Stimulated activated CD4-positive, alpha-beta T cell treated with anti-CD3 and anti-CD28 coated beads, Interleukin-4, amount 100 ng/mL, for 4 hours (primary cell): ENCODE data around the gene RBM44.
"Not testable (repeated sequence)": the region's sequence is repeated elsewhere in the genome, so short reads cannot be mapped to it uniquely, and the experiment has no call there.

Experiments
- DNase-seq, 2 experiments: peaks; one replicate each; pipeline ENCODE4 v3.0.0-alpha.2; 2020

Gene RBM44

GRCh38 chr2:237779521-237779920 is 19.1 kb upstream of the RBM44 start:
- DNase-seq, result no peak

DNA sequence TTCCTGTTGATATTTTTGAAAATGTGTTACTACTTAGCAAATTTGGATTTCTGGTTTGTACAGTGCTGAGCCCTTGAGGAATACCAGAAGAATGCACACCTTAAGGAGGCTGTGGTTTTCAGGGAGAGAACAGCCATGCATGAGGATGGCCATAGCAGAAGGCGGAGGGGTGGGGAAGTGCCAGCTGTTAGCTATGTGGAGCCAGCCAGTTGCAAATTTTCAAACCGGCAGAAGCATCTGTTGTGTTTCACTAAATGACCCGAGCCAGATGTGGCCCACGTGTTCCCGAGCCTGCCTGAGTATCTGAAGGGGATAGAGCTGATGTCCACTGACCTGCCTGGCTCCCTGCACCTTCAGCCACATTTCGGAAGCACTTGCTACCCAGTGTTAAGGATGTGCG is 16.4 kb upstream of the RBM44 start:
- no peak for DNase-seq

- DNase-seq, result not testable (repeated sequence)
Observed at GRCh38 chr2:237783678-237784077, 14.9 kb upstream of the RBM44 start.

- no peak for DNase-seq
Observed at GRCh38 chr2:237786936-237787335, 11.6 kb upstream of the RBM44 start.

DNA sequence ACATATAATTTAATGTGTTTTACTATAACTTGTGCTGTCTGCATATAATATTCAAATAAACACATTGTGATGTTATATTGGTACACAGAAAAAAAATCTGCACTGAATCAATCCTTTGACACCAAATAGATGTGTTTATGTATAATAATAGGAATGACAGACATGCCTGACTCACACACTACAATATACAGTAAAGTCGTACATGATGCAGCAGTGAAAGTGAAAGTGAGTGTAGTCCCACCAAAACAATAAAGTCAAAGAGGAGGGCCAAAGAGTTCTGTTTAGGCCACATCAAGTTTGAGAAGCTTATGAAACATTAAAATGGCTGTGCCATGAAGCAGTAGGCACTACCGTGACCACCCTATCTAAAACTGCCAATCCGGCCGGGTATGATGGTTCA is 8.2 kb upstream of the RBM44 start:
- no peak for DNase-seq

- DNase-seq, result no peak
Observed at GRCh38 chr2:237791977-237792727, 6.4 kb upstream of the RBM44 start.

DNA sequence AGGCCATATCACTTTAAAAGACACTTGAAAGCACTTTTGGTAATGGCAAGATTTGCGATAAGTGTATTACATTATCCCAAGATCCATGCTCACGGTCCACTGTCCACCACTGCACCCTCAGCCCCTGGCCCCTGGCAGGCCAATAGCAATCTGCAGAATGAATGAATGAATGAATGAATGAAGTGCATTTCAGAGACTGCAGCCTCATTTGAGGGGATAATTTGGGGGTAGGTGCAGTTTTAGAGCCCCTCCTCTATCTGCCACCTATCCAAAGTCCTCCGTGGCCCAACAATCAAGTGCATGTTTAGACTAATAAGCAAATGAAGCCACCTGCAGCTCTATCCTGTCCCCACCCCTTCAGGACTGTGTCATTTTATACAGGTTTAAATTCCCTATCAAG is 1.3 kb upstream of the RBM44 start:
- DNase-seq, result no peak

GRCh38 chr2:237799060-237799428 is 465 bp downstream of the RBM44 start:
- DNase-seq, result no peak

DNA sequence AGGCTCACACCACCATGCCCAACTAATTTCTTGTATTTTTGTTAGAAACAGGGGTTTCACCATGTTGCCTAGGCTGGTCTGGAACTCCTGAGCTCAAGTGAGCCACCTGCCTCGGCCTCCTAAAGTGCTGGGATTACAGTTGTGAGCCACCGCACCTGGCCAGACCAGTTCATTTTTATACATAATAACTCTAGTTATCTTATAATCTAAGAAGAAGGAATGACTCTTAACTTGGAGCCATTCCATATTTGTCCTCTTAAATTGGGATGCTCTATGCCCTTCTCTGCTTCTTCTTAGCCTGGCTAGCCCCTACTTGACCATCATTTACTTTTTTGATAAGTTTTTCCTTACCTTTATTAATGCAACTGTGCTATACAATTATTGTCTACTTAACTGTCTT is 2.9 kb downstream of the RBM44 start:
- no peak for DNase-seq

DNA sequence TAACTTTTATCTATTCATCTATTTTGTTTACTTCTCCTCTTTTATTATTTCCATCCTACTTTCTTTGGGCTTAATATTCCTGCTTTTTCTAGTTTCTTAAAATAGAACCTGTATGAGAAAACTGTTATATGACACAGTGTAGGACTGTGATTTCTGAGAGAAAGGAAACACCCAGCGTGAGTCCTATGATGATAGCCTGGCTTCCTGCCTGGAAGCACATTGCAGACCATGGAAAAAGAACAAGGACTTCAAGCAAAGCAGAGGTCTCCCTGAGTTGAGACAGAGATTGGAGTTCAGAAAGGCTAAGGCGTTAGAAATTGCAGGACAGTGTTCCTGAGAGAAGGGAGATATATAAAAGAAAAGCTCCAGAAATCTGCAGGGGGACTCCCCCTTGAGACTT is 7.8 kb downstream of the RBM44 start:
- no peak for DNase-seq

- DNase-seq, result no peak
Observed at GRCh38 chr2:237815637-237816036, 17.1 kb downstream of the RBM44 start.

DNA sequence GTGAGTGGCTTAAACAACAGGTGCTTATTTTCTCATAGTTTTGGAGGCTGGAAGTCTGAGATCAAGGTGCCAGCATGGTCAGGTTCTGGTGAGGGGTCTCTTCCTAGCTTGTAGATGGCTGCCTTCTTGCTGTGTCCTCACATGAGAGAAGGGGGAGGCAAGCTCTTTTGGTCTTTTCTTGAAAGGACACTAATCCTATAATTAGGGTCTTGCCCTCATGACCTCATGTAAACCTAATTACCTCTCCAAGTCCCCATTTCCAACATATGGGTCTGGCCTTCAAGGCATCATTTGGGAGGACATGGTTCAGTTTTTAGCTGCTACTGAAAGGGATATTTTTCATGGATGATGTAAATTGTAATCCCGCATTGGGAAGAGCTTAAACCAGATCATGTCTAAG is 18.0 kb downstream of the RBM44 start:
- no peak for DNase-seq

GRCh38 chr2:237818066-237818473 is 19.5 kb downstream of the RBM44 start:
- DNase-seq, result no peak

GRCh38 chr2:237819231-237819630 is 20.7 kb downstream of the RBM44 start:
- DNase-seq, result no peak

DNA sequence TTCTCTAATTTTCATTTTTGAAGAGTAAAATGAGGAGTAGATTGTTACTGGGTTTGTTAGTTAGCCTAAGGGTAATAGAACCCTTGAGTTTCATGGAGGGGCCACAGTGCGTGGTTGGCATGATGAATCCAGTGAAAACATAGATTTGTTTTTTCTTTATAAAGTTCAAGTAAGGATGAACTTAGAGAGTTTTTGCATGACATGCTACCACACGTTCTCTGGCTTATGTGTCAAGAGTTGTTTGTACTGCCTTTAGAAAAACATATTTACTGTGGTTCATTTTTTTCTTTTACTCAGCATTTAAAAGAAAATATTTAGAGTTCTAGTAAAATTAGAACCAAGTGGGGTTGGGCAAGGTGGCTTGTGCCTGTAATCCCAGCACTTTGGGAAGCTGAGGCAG is 21.8 kb downstream of the RBM44 start:
- DNase-seq, result no peak

DNA sequence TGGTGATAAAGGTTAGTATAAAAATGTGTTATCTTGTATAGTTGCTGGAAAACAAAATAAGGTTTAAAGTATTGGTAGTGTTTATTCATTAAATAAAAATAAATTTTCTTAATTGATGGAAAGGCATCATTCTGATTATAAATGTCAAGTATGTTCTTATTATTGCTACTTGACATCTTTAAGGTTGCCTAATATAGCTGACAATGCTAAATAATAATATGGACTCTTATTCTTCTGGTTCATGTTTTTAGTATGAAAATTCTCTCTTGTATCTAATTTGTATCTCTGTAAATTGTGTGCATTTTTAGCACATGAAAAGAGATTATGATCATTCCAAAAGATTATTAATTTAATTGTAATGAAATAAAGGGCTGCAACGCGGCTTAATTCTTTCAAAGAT is 25.0 kb downstream of the RBM44 start:
- DNase-seq, result no peak

DNA sequence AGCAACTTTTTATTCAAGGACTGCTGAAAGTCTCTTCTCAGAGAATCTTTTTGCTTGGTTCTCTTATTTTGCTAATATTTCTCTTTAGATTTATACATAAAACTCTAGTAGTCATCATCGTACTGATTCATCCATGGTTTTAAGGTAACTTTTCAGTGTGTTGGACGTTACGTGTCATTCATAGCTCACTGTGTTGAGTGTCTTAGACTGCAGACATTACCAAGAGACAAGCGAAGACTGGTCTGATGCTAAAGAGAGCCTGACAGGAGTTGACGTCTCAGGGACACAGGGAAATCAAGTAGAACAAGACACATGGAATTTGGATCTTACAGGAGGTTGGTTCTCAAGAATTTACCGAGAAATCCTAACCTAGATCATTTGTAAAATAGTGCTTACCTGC is 25.5 kb downstream of the RBM44 start:
- no peak for DNase-seq

- DNase-seq, result no peak
Observed at GRCh38 chr2:237827421-237827987, 28.9 kb downstream of the RBM44 start.

- no peak for DNase-seq
Observed at GRCh38 chr2:237830522-237830921, 31.9 kb downstream of the RBM44 start.

DNA sequence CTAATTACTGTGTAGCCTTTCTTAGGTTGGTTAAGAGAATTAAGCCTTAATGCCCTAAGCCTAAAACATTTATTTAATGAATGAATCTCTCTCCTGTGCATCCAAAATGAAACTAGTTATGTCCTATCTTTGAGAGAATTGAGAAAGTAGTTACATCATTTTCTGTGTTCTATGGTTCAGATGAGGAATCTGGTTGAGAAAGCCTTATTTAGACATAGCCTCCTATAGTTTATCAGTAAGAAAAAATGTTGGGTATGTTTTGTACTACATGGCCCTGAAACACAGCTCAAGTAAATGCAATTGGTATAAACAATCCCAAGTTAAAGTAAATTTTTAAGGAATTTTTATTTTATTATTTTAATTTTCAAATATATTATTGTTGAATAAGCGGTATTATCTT is 35.0 kb downstream of the RBM44 start:
- DNase-seq, result no peak

GRCh38 chr2:237835372-237835771 is 36.8 kb downstream of the RBM44 start:
- no peak for DNase-seq

DNA sequence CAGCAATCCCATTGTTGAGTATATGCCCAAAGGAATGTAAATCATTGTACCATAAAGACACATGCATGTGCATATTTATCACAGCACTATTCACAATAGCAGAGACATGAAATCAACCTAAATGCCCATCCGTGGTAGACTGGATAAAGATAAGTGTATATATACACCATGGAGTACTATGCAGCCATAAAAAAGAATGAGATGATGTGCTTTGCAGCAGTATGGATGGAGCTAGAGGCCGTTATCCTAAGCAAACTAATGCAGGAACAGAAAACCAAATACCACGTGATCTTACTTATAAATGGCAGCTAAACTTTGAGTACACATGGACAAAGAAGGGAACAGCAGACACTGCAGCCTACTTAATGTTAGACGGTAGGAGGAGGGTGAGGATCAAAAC is 42.5 kb downstream of the RBM44 start:
- no peak for DNase-seq

- DNase-seq, result not testable (repeated sequence)
Observed at GRCh38 chr2:237848940-237849339, 50.4 kb downstream of the RBM44 start.

GRCh38 chr2:237854295-237854694 is 55.7 kb downstream of the RBM44 start:
- no peak for DNase-seq

- no peak for DNase-seq
Observed at GRCh38 chr2:237857791-237858190, 59.2 kb downstream of the RBM44 start.
